T follicular helper cell (primary cell): ENCODE data around the gene NECAB2.
"Not testable (repeated sequence)": the region's sequence is repeated elsewhere in the genome, so short reads cannot be mapped to it uniquely, and the experiment has no call there.

Experiments
- DNase-seq: peaks from one replicate; pipeline ENCODE4 v3.0.0-alpha.2; 2020; ENCODE audit warnings: low read depth

NECAB2 gene

DNA sequence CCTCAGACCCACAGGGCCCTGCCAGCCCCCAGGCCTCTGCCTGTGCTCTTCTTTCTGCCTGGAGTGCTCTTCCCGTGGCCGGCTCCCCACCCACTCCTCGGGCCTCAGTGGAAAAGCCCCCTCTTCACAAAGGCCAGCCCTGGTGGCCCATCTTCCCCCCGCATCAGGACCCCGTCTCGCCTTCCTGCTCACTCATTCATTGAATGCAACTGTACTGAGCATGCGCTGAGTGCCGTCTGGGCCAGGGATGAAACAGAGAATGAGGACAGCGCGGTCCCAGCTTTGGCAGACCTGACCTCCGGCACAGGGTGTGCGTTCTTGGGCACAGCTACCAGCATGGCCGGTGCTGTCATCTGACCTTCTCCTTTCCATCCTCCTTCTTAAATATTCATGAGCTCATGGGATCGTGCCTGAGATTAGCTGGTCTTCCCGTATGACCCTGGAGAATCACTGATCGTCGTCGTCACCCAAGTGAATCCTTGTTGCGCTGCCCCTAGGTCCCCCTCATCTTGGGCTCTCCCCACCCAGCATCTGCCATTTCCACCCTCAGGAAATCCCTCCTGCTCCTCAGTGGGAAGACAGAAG is 31.4 kb upstream of the NECAB2 start:
- no peak for DNase-seq

DNA sequence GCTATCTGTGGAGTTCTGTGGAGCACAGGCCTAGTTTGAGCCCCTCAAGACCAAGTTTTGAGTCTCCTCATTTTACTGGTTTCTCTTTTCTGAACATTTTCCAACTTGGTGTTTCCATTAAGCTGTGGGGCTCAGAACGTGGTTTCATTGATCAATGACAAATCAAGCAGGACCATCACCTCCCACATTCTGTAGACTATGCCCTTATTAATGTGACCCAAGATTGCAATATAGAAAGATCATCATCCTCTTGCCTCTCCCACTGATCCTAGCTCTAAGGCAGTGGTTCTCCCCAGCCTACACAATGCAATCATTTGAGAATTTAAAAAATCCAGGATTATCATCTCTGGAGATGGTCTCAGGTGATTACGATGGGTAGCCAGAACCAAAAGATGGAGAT is 30.8 kb upstream of the NECAB2 start:
- DNase-seq = no peak

GRCh38 chr16:83937922-83938885 is 29.8 kb upstream of the NECAB2 start:
- no peak for DNase-seq

DNA sequence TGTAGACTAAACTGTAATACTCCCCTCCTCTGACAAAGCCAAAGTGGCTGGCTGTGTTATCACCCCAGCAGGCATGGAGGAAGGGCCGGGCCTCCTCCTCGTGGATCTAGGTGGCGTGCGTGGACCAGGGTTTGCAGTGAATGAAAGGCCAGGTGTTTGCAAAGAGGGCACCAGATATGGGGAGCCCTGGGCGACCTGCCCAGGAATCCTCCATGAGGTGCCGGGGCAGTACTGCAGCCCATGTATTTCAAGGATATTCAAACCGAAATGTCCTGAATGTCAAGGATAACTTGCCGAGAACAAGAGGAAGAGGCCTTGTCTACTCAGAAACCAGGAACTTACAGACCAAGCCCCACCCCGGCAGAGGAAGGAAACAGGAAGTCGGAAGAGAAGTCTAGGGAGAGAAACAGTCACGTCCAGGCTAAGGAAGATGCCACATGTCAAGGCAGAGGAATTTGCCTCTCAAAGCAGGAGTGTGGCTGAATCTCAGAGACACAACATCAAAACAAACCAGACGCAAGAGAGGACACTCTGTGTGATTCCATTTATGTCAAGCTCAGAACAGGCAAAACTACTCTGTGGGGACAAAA is 28.7 kb upstream of the NECAB2 start:
- DNase-seq = no peak

GRCh38 chr16:83940119-83940518 is 27.9 kb upstream of the NECAB2 start:
- no peak for DNase-seq

DNA sequence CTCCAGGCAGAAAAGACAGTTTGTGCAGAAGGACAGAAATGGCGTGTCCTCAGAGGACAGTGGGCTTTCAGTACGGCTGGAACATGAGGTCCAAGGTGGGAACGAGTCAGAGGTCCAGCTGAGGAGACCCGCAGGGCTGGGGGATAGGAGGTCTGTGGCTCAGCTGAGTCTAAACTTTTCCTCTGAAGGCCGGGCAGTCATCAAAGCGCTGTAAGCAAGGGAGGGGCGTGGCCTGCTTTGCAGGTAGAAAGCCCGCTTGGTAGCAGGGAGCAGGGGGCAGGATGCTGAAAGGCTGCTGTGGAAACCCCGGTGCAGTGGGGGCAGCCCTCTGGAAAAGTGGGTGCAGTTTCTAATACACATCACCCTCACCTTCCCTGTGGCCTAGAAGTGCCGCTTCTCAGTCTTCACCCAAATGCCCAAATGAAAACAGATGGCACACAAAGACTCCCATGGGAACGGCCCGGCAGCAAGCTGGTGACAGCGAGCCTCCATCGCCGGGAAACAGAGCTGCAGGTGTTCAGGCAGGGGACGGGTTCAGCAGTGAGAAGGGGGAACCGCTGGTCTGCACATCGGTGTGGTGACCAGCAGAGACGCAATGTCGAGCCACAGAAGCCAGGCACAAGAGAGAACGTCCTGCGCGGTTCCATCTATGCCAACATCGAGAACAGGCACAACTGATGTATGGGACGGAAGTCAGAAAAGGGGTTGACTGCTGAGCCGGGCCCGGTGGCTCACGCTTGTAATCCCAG is 27.2 kb upstream of the NECAB2 start:
- DNase-seq = no peak

- DNase-seq = not testable (repeated sequence)
These were observed 26.5 kb upstream of the NECAB2 start for GRCh38 chr16:83941546-83941945.

GRCh38 chr16:83942074-83942473 is 26.0 kb upstream of the NECAB2 start:
- DNase-seq = no peak

DNA sequence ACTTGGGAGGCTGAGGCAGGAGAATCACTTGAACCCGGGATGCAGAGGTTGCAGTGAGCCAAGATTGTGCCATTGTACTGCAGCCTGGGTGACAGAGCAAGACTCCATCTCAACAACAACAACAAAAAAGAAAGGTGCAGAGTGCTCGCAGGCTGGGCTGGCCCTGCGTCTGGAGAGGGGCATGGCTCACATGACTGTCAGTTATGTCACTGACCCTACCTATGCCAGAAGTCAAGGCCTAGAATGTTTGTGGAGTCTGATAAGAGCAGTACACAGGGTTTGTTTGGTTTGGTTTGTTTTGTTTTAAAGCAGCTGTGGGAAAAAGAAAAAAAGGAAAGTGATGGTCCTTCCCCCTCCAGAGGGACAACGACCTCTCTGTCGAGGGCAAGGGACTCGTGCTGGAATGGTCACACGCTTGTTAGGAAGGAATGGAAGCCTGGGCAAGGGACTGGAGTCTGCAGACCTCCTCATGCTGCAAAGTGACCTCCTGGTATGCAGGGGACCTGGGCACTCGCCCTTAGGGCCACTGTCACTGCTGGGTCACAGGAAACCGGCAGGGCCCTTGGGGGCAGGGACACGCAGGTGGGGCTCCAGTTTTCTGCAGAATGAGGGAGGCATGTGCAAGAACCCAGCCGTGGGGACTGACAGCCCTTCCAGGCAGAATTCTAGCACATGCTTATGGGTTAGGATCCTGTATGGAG is 25.1 kb upstream of the NECAB2 start:
- no peak for DNase-seq

- DNase-seq = no peak
These were observed 24.5 kb upstream of the NECAB2 start for GRCh38 chr16:83943516-83944050.

GRCh38 chr16:83945587-83945986 is 22.5 kb upstream of the NECAB2 start:
- no peak for DNase-seq

DNA sequence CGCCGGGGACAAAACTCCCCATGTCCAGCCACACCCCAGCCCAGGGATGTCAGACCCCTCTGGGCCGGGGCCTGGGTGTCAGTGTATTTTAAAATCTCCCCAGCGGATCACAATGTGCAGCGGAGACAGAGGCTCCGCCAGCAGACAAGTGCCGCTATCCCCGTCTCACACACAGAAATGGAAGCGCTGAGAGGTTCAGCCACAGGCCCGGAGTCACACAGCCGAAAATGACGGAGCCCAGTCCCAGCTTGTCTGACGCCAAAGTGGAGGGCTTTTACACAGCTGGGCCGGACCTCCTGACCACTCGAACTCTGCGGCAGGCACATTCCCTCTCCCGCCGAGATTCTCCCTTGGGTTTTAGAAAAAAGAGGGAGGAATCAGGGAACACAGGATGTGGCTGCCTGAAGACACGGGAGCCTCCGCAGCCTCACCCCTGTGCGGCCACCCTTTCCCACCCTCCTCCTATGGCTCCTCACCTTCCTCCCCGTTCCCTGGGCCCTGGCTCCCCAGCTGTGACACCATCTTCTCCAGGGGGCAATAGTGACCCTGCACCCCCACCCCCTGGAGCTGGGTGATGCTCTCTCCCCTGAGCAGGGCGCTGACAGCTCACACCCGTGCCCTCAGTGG is 21.8 kb upstream of the NECAB2 start:
- DNase-seq = no peak

GRCh38 chr16:83946781-83947566 is 21.1 kb upstream of the NECAB2 start:
- no peak for DNase-seq

GRCh38 chr16:83947642-83948234 is 20.3 kb upstream of the NECAB2 start:
- DNase-seq = no peak

DNA sequence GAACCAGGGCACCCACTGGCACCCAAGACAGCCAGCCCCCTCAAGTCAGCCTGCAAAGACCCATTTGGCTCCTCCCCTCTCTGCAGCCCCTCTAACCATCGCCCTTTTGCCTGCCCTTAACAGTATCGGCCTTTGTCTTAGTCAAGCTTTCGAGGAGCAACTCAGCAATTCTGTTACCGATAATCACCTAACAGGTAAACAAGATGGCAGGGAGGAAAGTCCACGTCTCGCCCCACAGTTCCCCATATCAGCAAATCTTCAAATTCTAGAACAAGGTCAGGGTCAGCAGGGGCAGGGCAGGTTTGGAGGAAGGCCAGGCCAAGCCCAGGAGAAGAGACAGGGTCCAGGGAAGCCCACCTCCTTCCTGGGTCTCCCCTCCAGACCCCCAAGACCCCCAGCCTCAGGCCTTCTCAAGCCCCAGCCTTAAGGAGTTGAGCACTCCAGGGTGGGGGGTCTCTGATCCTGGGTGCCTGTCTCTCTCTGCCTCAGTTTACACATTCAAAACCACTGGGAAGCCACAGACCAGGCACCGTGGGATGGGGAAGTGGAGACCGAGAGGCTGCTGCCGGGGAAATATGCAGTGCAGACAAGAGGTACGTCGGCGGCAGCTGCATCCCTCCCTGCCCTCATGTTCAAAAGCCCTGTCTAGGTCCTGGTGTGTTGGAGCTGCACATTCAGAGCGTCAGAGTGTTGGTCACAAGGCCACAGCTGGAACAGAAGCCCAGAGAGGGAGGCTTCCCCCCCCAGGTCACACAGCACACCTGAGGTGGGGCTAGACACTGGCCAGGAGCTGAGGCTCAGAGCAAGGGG is 18.9 kb upstream of the NECAB2 start:
- DNase-seq = no peak

- DNase-seq = no peak
These were observed 18.4 kb upstream of the NECAB2 start for GRCh38 chr16:83949724-83950001.

DNA sequence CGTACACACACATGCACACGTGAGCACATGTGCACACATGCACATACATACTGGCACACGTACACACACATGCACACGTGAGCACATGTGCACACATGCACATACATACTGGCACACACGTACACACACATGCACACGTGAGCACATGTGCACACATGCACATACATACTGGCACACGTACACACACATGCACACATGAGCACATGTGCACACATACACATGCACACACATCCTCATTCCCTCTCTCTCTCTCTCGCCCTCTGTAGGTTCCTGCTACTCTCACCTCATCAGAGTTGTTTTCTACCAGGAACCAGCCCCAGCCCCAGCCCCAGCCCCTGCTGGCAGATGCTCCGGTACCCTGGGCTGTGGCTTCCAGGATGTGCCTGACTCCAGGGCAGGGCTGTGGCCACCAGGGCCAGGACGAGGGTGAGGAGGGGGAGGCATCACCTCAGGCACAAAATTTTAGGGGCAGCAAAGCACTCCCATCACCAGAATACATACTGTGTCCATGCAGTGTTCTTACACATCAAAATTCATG is 17.1 kb upstream of the NECAB2 start:
- DNase-seq = not testable (repeated sequence)

DNA sequence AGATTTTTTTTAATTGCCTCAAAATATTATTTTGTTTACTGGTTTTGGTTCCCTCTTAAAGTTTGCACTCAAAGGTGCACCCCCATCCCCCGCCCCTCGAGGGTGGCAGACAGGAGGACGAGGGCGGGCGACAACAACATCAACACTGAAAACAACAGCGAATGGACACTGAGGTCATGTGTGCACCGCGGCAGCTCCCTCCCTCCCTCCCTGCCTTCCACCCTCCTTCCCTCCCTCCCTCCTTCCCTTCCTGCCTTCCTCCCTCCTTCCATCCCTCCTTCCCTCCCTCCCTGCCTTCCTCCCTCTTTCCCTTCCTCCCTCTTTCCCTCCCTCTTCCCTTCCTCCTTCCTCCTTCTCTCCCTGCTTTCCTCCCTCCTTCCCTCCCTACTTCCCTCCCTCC is 16.5 kb upstream of the NECAB2 start:
- DNase-seq = no peak

GRCh38 chr16:83952587-83952939 is 15.5 kb upstream of the NECAB2 start:
- DNase-seq = no peak
